Prostate gland (tissue), 2 donors: ENCODE data around the gene USP47. TPM values are rescaled to one million over a fixed set of nuclear protein-coding genes. Genes with fewer than 3 reads are reported as not detected.
A peak's percentile ranks its signal among the peaks of the same experiment; 100 is the strongest.

Source experiments
- DNase-seq: peaks from one replicate; pipeline ENCODE4 v3.0.0-alpha.2; 2019; ENCODE audit warnings: low spot score
- H3K27ac ChIP-seq, 2 donors: fragments of 200-600 bp; sonication (generic); 2 replicates each; pipeline ENCODE4 v1.5.1; 2017 to 2019
- H3K27me3 ChIP-seq: fragments of 200-600 bp; sonication (generic); replicated peaks from 2 replicates; pipeline ENCODE4 v1.5.1; 2019; ENCODE audit not compliant: insufficient read depth
- H3K36me3 ChIP-seq, 2 donors: fragments of 200-600 bp; sonication (generic); 1 replicate in 1 of 2; 2 replicates in 1 of 2; pipeline versions ENCODE4 v1.5.1 to v1.8.1; 2017 to 2019
- H3K4me1 ChIP-seq: fragments of 200-600 bp; sonication (generic); replicated peaks from 2 replicates; pipeline ENCODE4 v1.5.1; 2019
- H3K4me3 ChIP-seq, 2 donors: fragments of 200-600 bp; sonication (generic); 2 replicates each; pipeline ENCODE4 v1.5.1; 2017 to 2019
- H3K9me3 ChIP-seq: fragments of 200-600 bp; sonication (generic); 2 replicates; pipeline ENCODE4 v1.5.1; 2017
- CTCF ChIP-seq, 4 experiments: fragments of 200-600 bp in 2 of 4; fragments of 450-650 bp in 2 of 4; sonication (generic) in 2 of 4; IDR thresholded peaks; 1 replicate in 3 of 4; 2 replicates in 1 of 4; pipeline ENCODE4 v1.5.1; 2016 to 2019; ENCODE audit warnings: antibody characterized with exemption in 4 of 4, mild to moderate bottlenecking in 2 of 4, moderate library complexity in 2 of 4
- POLR2A ChIP-seq: fragments of 450-650 bp; IDR thresholded peaks from one replicate; pipeline ENCODE4 v1.6.1; 2016; ENCODE audit warnings: antibody characterized with exemption, mild to moderate bottlenecking
- POLR2AphosphoS5 ChIP-seq: sonication (generic); formaldehyde crosslinking; IDR thresholded peaks from one replicate; pipeline ENCODE4 v1.6.1; 2017; ENCODE audit warnings: antibody characterized with exemption
- WGBS: methylation state at CpG from one replicate; pipeline ENCODE4 v1.1.5; 2018; 5-methylcytosine and 5-hydroxymethylcytosine counted together
- intact Hi-C: fragments of 100-400 bp; cut with DNase I; formaldehyde crosslinking; loops from one replicate; pipeline ENCODE4 v1.14.2; 2022
- total RNA-seq, 2 donors: library from RNA; depleted of rRNA; stranded (reverse); fragments of >200 nt; gene quantifications; one replicate each; pipeline ENCODE4 v1.1.0, GENCODE V29; 2016

USP47 gene
- total RNA-seq, 2 donors from 2014 or later = 58.4 to 76.6 TPM

GRCh38 chr11:11845551-11845950, 3.8 kb downstream of the USP47 start:
- Histone ChIP-seq H3K27ac (peak overlapping the region; percentile 98 to 99), H3K36me3 (no peaks in the 10 kb centered on the region), H3K4me3 (no peak overlapping the region), H3K9me3 (no peaks in the 10 kb centered on the region), H3K27me3 (no peaks in the 10 kb centered on the region), H3K4me1 (peaks cover 17% of the 10 kb centered on the region)
- WGBS = 22% methylated on average over 1 of the region's 1 CpG
- no peak for TF ChIP-seq POLR2AphosphoS5
- DNase-seq = no peak
- intact Hi-C loops = loop anchor here (5.0 kb wide), 1 partner anchor 38 kb away; no protein-coding TSS in a partner anchor

- H3K4me1 ChIP-seq = peaks cover 17% of the 10 kb centered on the region
- H3K36me3 ChIP-seq = no peaks in the 10 kb centered on the region
- WGBS = 79% methylated on average over 2 of the region's 2 CpGs
- intact Hi-C loops = loop anchor here (5.0 kb wide), 1 partner anchor 40 kb away; no protein-coding TSS in a partner anchor
- no peaks in the 10 kb centered on the region for H3K27me3 ChIP-seq
- H3K4me3 ChIP-seq = no peak overlapping the region
- no peaks in the 10 kb centered on the region for H3K9me3 ChIP-seq
- no peak overlapping the region for H3K27ac ChIP-seq
- DNase-seq = no peak
- TF ChIP-seq CTCF (IDR thresholded peaks at IDR 0.05) (no peak), POLR2A (no peak), POLR2AphosphoS5 (no peak)
Observed at GRCh38 chr11:11847082-11847481, 5.3 kb downstream of the USP47 start.

- peak overlapping the region in 1 of 2 donors; percentile 2 for H3K27ac ChIP-seq
- intact Hi-C loops = loop anchor here (5.0 kb wide), 1 partner anchor 42 kb away; no protein-coding TSS in a partner anchor
- TF ChIP-seq POLR2AphosphoS5 (no peak), CTCF (IDR thresholded peaks at IDR 0.05) (peak in 3 of 4 experiments; percentile 28 to 55 (median 46)), POLR2A (no peak)
- peaks cover 16% of the 10 kb centered on the region for H3K4me1 ChIP-seq
- H3K27me3 ChIP-seq = no peaks in the 10 kb centered on the region
- H3K36me3 ChIP-seq = no peaks in the 10 kb centered on the region
- H3K9me3 ChIP-seq = no peaks in the 10 kb centered on the region
- WGBS = 75% methylated on average over 7 of the region's 7 CpGs
- DNase-seq = peak; percentile 47
- H3K4me3 ChIP-seq = no peak overlapping the region
Observed at GRCh38 chr11:11848891-11849746, 7.3 kb downstream of the USP47 start.

GRCh38 chr11:11850668-11851067, 8.9 kb downstream of the USP47 start:
- 89% methylated on average over 3 of the region's 3 CpGs for WGBS
- intact Hi-C loops = no loop called here
- Histone ChIP-seq H3K4me1 (peaks cover 9% of the 10 kb centered on the region), H3K9me3 (no peaks in the 10 kb centered on the region), H3K36me3 (no peaks in the 10 kb centered on the region), H3K27ac (peak overlapping the region in 1 of 2 donors; percentile 6), H3K27me3 (no peaks in the 10 kb centered on the region), H3K4me3 (no peak overlapping the region)
- TF ChIP-seq CTCF (IDR thresholded peaks at IDR 0.05) (no peak), POLR2AphosphoS5 (no peak), POLR2A (no peak)
- DNase-seq = no peak

GRCh38 chr11:11856638-11857037, 14.9 kb downstream of the USP47 start:
- Histone ChIP-seq H3K9me3 (no peaks in the 10 kb centered on the region), H3K4me3 (no peak overlapping the region), H3K27ac (no peak overlapping the region), H3K4me1 (no peaks in the 10 kb centered on the region), H3K27me3 (no peaks in the 10 kb centered on the region), H3K36me3 (no peaks in the 10 kb centered on the region)
- DNase-seq = no peak
- intact Hi-C loops = no loop called here
- TF ChIP-seq CTCF (IDR thresholded peaks at IDR 0.05) = no peak
- no peak for TF ChIP-seq POLR2AphosphoS5
- no peak for TF ChIP-seq POLR2A
- WGBS = 42% methylated on average over 1 of the region's 1 CpG
